ENCODE measurements around the gene KLK13. TPM values are rescaled to one million over a fixed set of nuclear protein-coding genes. Genes with fewer than 3 reads are reported as not detected.

Gene KLK13
- total and polyA plus RNA-seq, 2 of the 8 experiments (the other 6 are each of a cell fraction or from before 2014, with no cell fraction given), result 4.2 to 4.5 TPM

DNA sequence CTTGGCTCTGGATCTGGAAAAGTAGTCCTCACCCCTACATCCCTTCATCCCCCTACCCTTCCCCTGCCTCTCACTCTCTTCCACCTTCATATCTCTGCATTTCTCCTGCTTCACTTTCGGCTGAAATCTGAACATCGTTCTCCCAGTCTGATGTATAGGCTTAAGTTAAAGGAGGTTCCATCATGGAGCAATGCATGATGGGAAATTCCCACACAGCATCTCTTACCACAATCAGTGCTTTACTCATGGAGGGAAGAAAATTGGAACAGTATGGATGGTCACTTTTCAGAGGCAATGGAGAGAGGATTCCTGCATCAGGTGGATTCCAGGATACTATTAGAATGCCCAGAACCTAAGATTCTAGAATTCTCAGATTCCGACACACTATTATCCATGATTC lies 57.4 kb downstream of the KLK13 start:
- Histone ChIP-seq H2AFZ (ENCODE audit: low read length) (no peak overlapping the region), H2AK5ac (ENCODE audit: low read depth, low read length) (no peak overlapping the region), H2BK120ac (replicated peaks; ENCODE audit: low read depth, low read length) (no peak overlapping the region), H3K4ac (replicated peaks; ENCODE audit: insufficient read length, low read depth, low read length) (no peak overlapping the region), H4K5ac (ENCODE audit: insufficient read length, low read depth, low read length) (no peak overlapping the region), H3K56ac (replicated peaks; ENCODE audit: insufficient read length, low read depth, low read length) (no peak overlapping the region), H3K18ac (ENCODE audit: extremely low read depth, low read length) (no peak overlapping the region), H3K36me3 (ENCODE audit: control insufficient read depth in 2 of 4, insufficient read depth in 4 of 4, low read length in 3 of 4) (no peaks in the 10 kb centered on the region), H3K4me1 (replicated peaks in 1 of 4; ENCODE audit: control insufficient read depth in 3 of 4, insufficient read depth in 4 of 4, low read length in 3 of 4) (no peaks in the 10 kb centered on the region; a peak in 1 of 7 replicates), H4K8ac (ENCODE audit: extremely low read depth, insufficient read depth, low read length) (no peak overlapping the region), H3K27ac (ENCODE audit: low read depth, low read length) (no peak overlapping the region), H3K9ac (replicated peaks in 1 of 4; ENCODE audit: extremely low read depth in 1 of 4, low read depth in 3 of 4, low read length in 3 of 4) (no peak overlapping the region), H2BK15ac (ENCODE audit: low read length) (no peak overlapping the region), H3K79me1 (ENCODE audit: low read depth, low read length) (no peaks in the 10 kb centered on the region), H3K9me3 (ENCODE audit: insufficient read depth in 2 of 2, low read depth in 1 of 2, low read length in 1 of 2) (no peaks in the 10 kb centered on the region), H2BK12ac (ENCODE audit: low read depth, low read length) (no peak overlapping the region), H2BK5ac (ENCODE audit: low read depth, low read length) (no peak overlapping the region), H3K14ac (ENCODE audit: insufficient read length) (no peak overlapping the region), H3K4me3 (ENCODE audit: extremely low read depth in 1 of 4, insufficient read depth in 2 of 4, low read depth in 3 of 4, low read length in 4 of 4) (no peak overlapping the region), H3K27me3 (replicated peaks in 1 of 4; ENCODE audit: control insufficient read depth in 3 of 4, extremely low read depth in 1 of 4, insufficient read depth in 3 of 4, low read length in 3 of 4) (no peaks in the 10 kb centered on the region), H3K79me2 (ENCODE audit: control insufficient read depth in 1 of 2, insufficient read depth in 2 of 2, low read length in 2 of 2) (no peaks in the 10 kb centered on the region), H2BK20ac (ENCODE audit: low read length) (no peak overlapping the region), H3K23ac (ENCODE audit: insufficient read length) (no peak overlapping the region), H3K23me2 (ENCODE audit: low read depth, low read length) (no peaks in the 10 kb centered on the region), H4K20me1 (replicated peaks in 1 of 2; ENCODE audit: control insufficient read depth in 1 of 2, insufficient read depth in 2 of 2, low read length in 2 of 2) (no peaks in the 10 kb centered on the region), H3K4me2 (ENCODE audit: insufficient read depth in 1 of 2, low read depth in 2 of 2, low read length in 2 of 2) (no peak overlapping the region), H4K91ac (replicated peaks; ENCODE audit: insufficient read length, low read length) (no peak overlapping the region)
- ChIA-PET CTCF (ENCODE audit: partially characterized antibody) (interaction anchor here (0.6 to 1.3 kb wide), 2 partner anchors 9 to 24 kb away, joined by 3 to 6 read pairs; partner anchors contain the start of gene KLK7), POLR2A (ENCODE audit: partially characterized antibody) (no interaction called here)
- TF ChIP-seq HDAC2 (IDR thresholded peaks at IDR 0.05; ENCODE audit: borderline replicate concordance in 1 of 2, low read depth in 2 of 2, low read length in 2 of 2) (no peak), RNF2 (IDR thresholded peaks at IDR 0.05; ENCODE audit: borderline replicate concordance, low read depth, low read length, missing control alignments, poor library complexity, severe bottlenecking) (no peak), FOSL1 (IDR thresholded peaks at IDR 0.05; ENCODE audit: insufficient read depth, low read depth, low read length) (no peak), BRCA1 (IDR thresholded peaks at IDR 0.05; ENCODE audit: low read depth, low read length) (no peak), ASH2L (IDR thresholded peaks at IDR 0.05; ENCODE audit: low read length) (no peak), KDM1A (IDR thresholded peaks at IDR 0.05; ENCODE audit: borderline replicate concordance, low read length) (no peak), TEAD4 (IDR thresholded peaks at IDR 0.05; ENCODE audit: low read depth, low read length) (no peak)
- TF ChIP-seq, protein P1, sequence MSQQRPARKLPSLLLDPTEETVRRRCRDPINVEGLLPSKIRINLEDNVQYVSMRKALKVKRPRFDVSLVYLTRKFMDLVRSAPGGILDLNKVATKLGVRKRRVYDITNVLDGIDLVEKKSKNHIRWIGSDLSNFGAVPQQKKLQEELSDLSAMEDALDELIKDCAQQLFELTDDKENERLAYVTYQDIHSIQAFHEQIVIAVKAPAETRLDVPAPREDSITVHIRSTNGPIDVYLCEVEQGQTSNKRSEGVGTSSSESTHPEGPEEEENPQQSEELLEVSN (IDR thresholded peaks at IDR 0.05), result no peak
- TF ChIP-seq, protein P2, sequence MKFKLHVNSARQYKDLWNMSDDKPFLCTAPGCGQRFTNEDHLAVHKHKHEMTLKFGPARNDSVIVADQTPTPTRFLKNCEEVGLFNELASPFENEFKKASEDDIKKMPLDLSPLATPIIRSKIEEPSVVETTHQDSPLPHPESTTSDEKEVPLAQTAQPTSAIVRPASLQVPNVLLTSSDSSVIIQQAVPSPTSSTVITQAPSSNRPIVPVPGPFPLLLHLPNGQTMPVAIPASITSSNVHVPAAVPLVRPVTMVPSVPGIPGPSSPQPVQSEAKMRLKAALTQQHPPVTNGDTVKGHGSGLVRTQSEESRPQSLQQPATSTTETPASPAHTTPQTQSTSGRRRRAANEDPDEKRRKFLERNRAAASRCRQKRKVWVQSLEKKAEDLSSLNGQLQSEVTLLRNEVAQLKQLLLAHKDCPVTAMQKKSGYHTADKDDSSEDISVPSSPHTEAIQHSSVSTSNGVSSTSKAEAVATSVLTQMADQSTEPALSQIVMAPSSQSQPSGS (IDR thresholded peaks at IDR 0.05; ENCODE audit: low read length), result no peak
- FAIRE-seq (no peak), DNase-seq (ENCODE audit: low read depth in 1 of 2, low spot score in 2 of 2) (no peak)
- 85% methylated on average over 3 of the region's 3 CpGs; no CpG with 5 or more reads in 1 of the 2 experiments for WGBS, 2 experiments (ENCODE audit: extremely low coverage in 1 of 2, insufficient coverage in 1 of 2, insufficient read length in 1 of 2, insufficient replicate concordance in 2 of 2, low coverage in 1 of 2, low lambda C conversion rate in 2 of 2, missing lambda C conversion rate in 1 of 2)
